Endothelial cell (in vitro differentiated cells): ENCODE data around the gene GLE1. TPM values are rescaled to one million over a fixed set of nuclear protein-coding genes. Genes with fewer than 3 reads are reported as not detected.

Experiments used
- DNase-seq: peaks from one replicate; pipeline ENCODE4 v3.0.0; 2021; ENCODE audit warnings: low spot score
- H3K27ac Mint-ChIP-seq: one replicate; pipeline ENCODE4 v1.8.0; 2021; ENCODE audit warnings: mixed read lengths, inconsistent platforms; ENCODE audit not compliant: unreplicated experiment
- H3K27me3 Mint-ChIP-seq: one replicate; pipeline ENCODE4 v1.8.0; 2021; ENCODE audit warnings: mild to moderate bottlenecking, moderate library complexity, mixed read lengths, inconsistent platforms; ENCODE audit not compliant: unreplicated experiment
- H3K36me3 Mint-ChIP-seq: one replicate; pipeline ENCODE4 v1.8.0; 2021; ENCODE audit warnings: mild to moderate bottlenecking, low read depth, mixed read lengths, inconsistent platforms; ENCODE audit not compliant: unreplicated experiment
- H3K4me1 Mint-ChIP-seq: one replicate; pipeline ENCODE4 v1.8.0; 2021; ENCODE audit warnings: mild to moderate bottlenecking, mixed read lengths, inconsistent platforms; ENCODE audit not compliant: unreplicated experiment
- H3K4me3 Mint-ChIP-seq: one replicate; pipeline ENCODE4 v1.8.0; 2021; ENCODE audit warnings: mild to moderate bottlenecking, mixed read lengths, inconsistent platforms; ENCODE audit not compliant: unreplicated experiment
- H3K9me3 Mint-ChIP-seq: one replicate; pipeline ENCODE4 v1.8.0; 2021; ENCODE audit warnings: mixed read lengths, inconsistent platforms; ENCODE audit not compliant: unreplicated experiment
- CTCF ChIP-seq: fragments of 200-600 bp; sonication (generic); IDR thresholded peaks from one replicate; pipeline ENCODE4 v1.5.0; 2021; ENCODE audit warnings: antibody characterized with exemption; ENCODE audit not compliant: unreplicated experiment
- total RNA-seq: library from RNA; stranded (reverse); fragmentation: NEBNext Ultra II Directional; extraction: Animal tissue kit (Norgen Biotek cat#: 25700); gene quantifications from one replicate; pipeline ENCODE4 v1.2.1, GENCODE V29; 2021; ENCODE audit not compliant: unreplicated experiment

Gene GLE1
- total RNA-seq, 1 donor from 2014 or later, result 17.5 TPM

GRCh38 chr9:128457207-128457606 lies 47.3 kb upstream of the GLE1 start:
- no peak overlapping the region for H3K27ac Mint-ChIP-seq
- H3K27me3 Mint-ChIP-seq, result peaks cover 9% of the 10 kb centered on the region
- H3K4me3 Mint-ChIP-seq, result peak overlapping the region; percentile 71
- TF ChIP-seq CTCF, result no peak
- H3K4me1 Mint-ChIP-seq, result peaks cover 37% of the 10 kb centered on the region
- H3K36me3 Mint-ChIP-seq, result peaks cover 24% of the 10 kb centered on the region
- DNase-seq, result no peak
- H3K9me3 Mint-ChIP-seq, result no peaks in the 10 kb centered on the region

GRCh38 chr9:128459011-128459410 lies 45.5 kb upstream of the GLE1 start:
- no peak for TF ChIP-seq CTCF
- H3K27ac Mint-ChIP-seq, result peak overlapping the region; percentile 79
- peaks cover 9% of the 10 kb centered on the region for H3K27me3 Mint-ChIP-seq
- peaks cover 33% of the 10 kb centered on the region for H3K36me3 Mint-ChIP-seq
- H3K9me3 Mint-ChIP-seq, result no peaks in the 10 kb centered on the region
- H3K4me3 Mint-ChIP-seq, result peak overlapping the region; percentile 62
- DNase-seq, result no peak
- H3K4me1 Mint-ChIP-seq, result peaks cover 37% of the 10 kb centered on the region

GRCh38 chr9:128469070-128469469 lies 35.4 kb upstream of the GLE1 start:
- H3K4me1 Mint-ChIP-seq, result no peaks in the 10 kb centered on the region
- TF ChIP-seq CTCF, result no peak
- H3K9me3 Mint-ChIP-seq, result no peaks in the 10 kb centered on the region

GRCh38 chr9:128470560-128470959 lies 34.0 kb upstream of the GLE1 start:
- no peak for TF ChIP-seq CTCF
- peaks cover 40% of the 10 kb centered on the region for H3K36me3 Mint-ChIP-seq
- H3K27me3 Mint-ChIP-seq, result no peaks in the 10 kb centered on the region
- H3K4me3 Mint-ChIP-seq, result peak overlapping the region; percentile 72
- no peaks in the 10 kb centered on the region for H3K9me3 Mint-ChIP-seq
- no peak for DNase-seq
- H3K27ac Mint-ChIP-seq, result no peak overlapping the region
- no peaks in the 10 kb centered on the region for H3K4me1 Mint-ChIP-seq

More at GRCh38 chr9:128469070-128469469, 35.4 kb upstream of the GLE1 start:
- no peak for DNase-seq
- Mint-ChIP-seq H3K27ac (no peak overlapping the region), H3K27me3 (no peaks in the 10 kb centered on the region), H3K36me3 (peaks cover 35% of the 10 kb centered on the region), H3K4me3 (no peak overlapping the region)

GRCh38 chr9:128473104-128473503 lies 31.4 kb upstream of the GLE1 start:
- H3K27me3 Mint-ChIP-seq, result no peaks in the 10 kb centered on the region
- peak overlapping the region; percentile 33 for H3K4me3 Mint-ChIP-seq
- peaks cover 45% of the 10 kb centered on the region for H3K36me3 Mint-ChIP-seq
- no peak overlapping the region for H3K27ac Mint-ChIP-seq
- no peak for DNase-seq
- no peaks in the 10 kb centered on the region for H3K4me1 Mint-ChIP-seq
- no peak for TF ChIP-seq CTCF
- no peaks in the 10 kb centered on the region for H3K9me3 Mint-ChIP-seq
